NK-92 treated with Interleukin-12 subunit alpha and Interleukin-12 subunit beta, amount 100 ng/mL, for 24 hours (cell line): ENCODE measurements around the gene SIGLEC9.
"Not testable (repeated sequence)": the region's sequence is repeated elsewhere in the genome, so short reads cannot be mapped to it uniquely, and the experiment has no call there.

ENCODE experiments used
- DNase-seq: peaks from one replicate; lab custom pipeline; 2025; lab: John Stamatoyannopoulos, UW

SIGLEC9 gene

GRCh38 chr19:51123802-51124201 lies 904 bp upstream of the SIGLEC9 start:
- DNase-seq: no peak

GRCh38 chr19:51124216-51124615 lies 490 bp upstream of the SIGLEC9 start:
- no peak for DNase-seq

GRCh38 chr19:51125421-51126075 lies 842 bp downstream of the SIGLEC9 start:
- no peak for DNase-seq

- DNase-seq: no peak
Measured at GRCh38 chr19:51127032-51127431, 2.3 kb downstream of the SIGLEC9 start.

- DNase-seq: peak; percentile 34
Measured at GRCh38 chr19:51127755-51128154, 3.0 kb downstream of the SIGLEC9 start.

- DNase-seq: no peak
Measured at GRCh38 chr19:51128227-51128626, 3.5 kb downstream of the SIGLEC9 start.

GRCh38 chr19:51129716-51130115 lies 5.0 kb downstream of the SIGLEC9 start:
- no peak for DNase-seq

- DNase-seq: no peak
Measured at GRCh38 chr19:51131780-51132680, 7.3 kb downstream of the SIGLEC9 start.

GRCh38 chr19:51135004-51135403 lies 10.3 kb downstream of the SIGLEC9 start:
- DNase-seq: no peak

- no peak for DNase-seq
Measured at GRCh38 chr19:51135986-51136762, 11.5 kb downstream of the SIGLEC9 start.

GRCh38 chr19:51136851-51137551 lies 12.3 kb downstream of the SIGLEC9 start:
- no peak for DNase-seq

GRCh38 chr19:51137792-51138425 lies 13.2 kb downstream of the SIGLEC9 start:
- DNase-seq: no peak

- DNase-seq: no peak
Measured at GRCh38 chr19:51138549-51138979, 13.9 kb downstream of the SIGLEC9 start.

- DNase-seq: no peak
Measured at GRCh38 chr19:51139299-51140014, 14.8 kb downstream of the SIGLEC9 start.

GRCh38 chr19:51140441-51140840 lies 15.7 kb downstream of the SIGLEC9 start:
- DNase-seq: no peak

GRCh38 chr19:51141181-51141580 lies 16.5 kb downstream of the SIGLEC9 start:
- DNase-seq: no peak

GRCh38 chr19:51142119-51142518 lies 17.4 kb downstream of the SIGLEC9 start, which contains the start of gene SIGLEC7:
Gene SIGLEC7, plus strand, starts transcription at chr19:51142301. Its CDS starts 69 bp downstream, at chr19:51142370.
- no peak for DNase-seq

- not testable (repeated sequence) for DNase-seq
Measured at GRCh38 chr19:51142809-51143475, 18.2 kb downstream of the SIGLEC9 start.

- DNase-seq: no peak
Measured at GRCh38 chr19:51143486-51143885, 18.8 kb downstream of the SIGLEC9 start.

- no peak for DNase-seq
Measured at GRCh38 chr19:51144482-51145045, 19.9 kb downstream of the SIGLEC9 start.
